HUES48 (cell line): Measurements from ENCODE around the gene PSMA1.

Experiments used
- H3K27ac ChIP-seq: one replicate; pipeline ENCODE4 v1.7.0; 2013; ENCODE audit warnings: low read depth, low read length, inconsistent platforms
- H3K27me3 ChIP-seq: 2 replicates; pipeline ENCODE4 v1.6.1; 2013; ENCODE audit warnings: mild to moderate bottlenecking, low read length; ENCODE audit not compliant: control insufficient read depth, insufficient read depth
- H3K36me3 ChIP-seq: 2 replicates; pipeline ENCODE4 v1.6.1; 2013; ENCODE audit warnings: low read length; ENCODE audit not compliant: control insufficient read depth, insufficient read depth
- H3K4me1 ChIP-seq: 2 replicates; pipeline ENCODE4 v1.6.1; 2013; ENCODE audit warnings: mild to moderate bottlenecking, low read length; ENCODE audit not compliant: control insufficient read depth, insufficient read depth
- H3K4me3 ChIP-seq: 2 replicates; pipeline ENCODE4 v1.5.1; 2013; ENCODE audit warnings: mild to moderate bottlenecking, low read depth, low read length
- H3K9ac ChIP-seq: 2 replicates; pipeline ENCODE4 v1.6.1; 2013; ENCODE audit warnings: mild to moderate bottlenecking, low read depth, low read length, moderate library complexity
- H3K9me3 ChIP-seq: 2 replicates; pipeline ENCODE4 v1.6.1; 2013; ENCODE audit warnings: low read length; ENCODE audit not compliant: control insufficient read depth, insufficient read depth

Gene PSMA1

GRCh38 chr11:14499560-14500180 is 20.5 kb downstream of the PSMA1 start, which contains the start of gene COPB1:
TSS of gene COPB1 (minus strand) at chr11:14499811. CDS start at chr11:14498928, 883 bp downstream.
- no peaks in the 10 kb centered on the region for H3K9me3 ChIP-seq
- no peaks in the 10 kb centered on the region for H3K4me1 ChIP-seq
- peak within 1 kb of the TSS; percentile 84 for H3K9ac ChIP-seq
- no peaks in the 10 kb centered on the region for H3K27me3 ChIP-seq
- peak within 1 kb of the TSS; percentile 90 for H3K27ac ChIP-seq
- H3K4me3 ChIP-seq, result peak within 1 kb of the TSS; percentile 82
- H3K36me3 ChIP-seq, result peaks cover 47% of the 10 kb centered on the region

- Histone ChIP-seq H3K4me3 (peak overlapping the region; percentile 82), H3K27me3 (no peaks in the 10 kb centered on the region), H3K27ac (peak overlapping the region; percentile 90), H3K36me3 (peaks cover 47% of the 10 kb centered on the region), H3K4me1 (no peaks in the 10 kb centered on the region), H3K9ac (peak overlapping the region; percentile 19; the same call in 1 of the 2 replicates), H3K9me3 (no peaks in the 10 kb centered on the region)
These were observed 21.0 kb downstream of the PSMA1 start for GRCh38 chr11:14499178-14499559.

GRCh38 chr11:14480716-14481115 is 39.5 kb downstream of the PSMA1 start:
- Histone ChIP-seq H3K36me3 (peaks cover 98% of the 10 kb centered on the region), H3K4me1 (no peaks in the 10 kb centered on the region), H3K9me3 (no peaks in the 10 kb centered on the region), H3K9ac (no peak overlapping the region), H3K27ac (no peak overlapping the region), H3K27me3 (no peaks in the 10 kb centered on the region), H3K4me3 (no peak overlapping the region)

GRCh38 chr11:14471127-14471526 is 49.1 kb downstream of the PSMA1 start:
- H3K4me1 ChIP-seq, result no peaks in the 10 kb centered on the region
- no peak overlapping the region for H3K4me3 ChIP-seq
- H3K9me3 ChIP-seq, result no peaks in the 10 kb centered on the region
- no peaks in the 10 kb centered on the region for H3K27me3 ChIP-seq
- H3K36me3 ChIP-seq, result peaks cover 95% of the 10 kb centered on the region
- no peak overlapping the region for H3K9ac ChIP-seq
- no peak overlapping the region for H3K27ac ChIP-seq

GRCh38 chr11:14463623-14464022 is 56.6 kb downstream of the PSMA1 start:
- no peak overlapping the region for H3K9ac ChIP-seq
- no peak overlapping the region for H3K27ac ChIP-seq
- no peaks in the 10 kb centered on the region for H3K9me3 ChIP-seq
- H3K4me3 ChIP-seq, result no peak overlapping the region
- peaks cover 99% of the 10 kb centered on the region for H3K36me3 ChIP-seq
- H3K4me1 ChIP-seq, result no peaks in the 10 kb centered on the region
- no peaks in the 10 kb centered on the region for H3K27me3 ChIP-seq

GRCh38 chr11:14460147-14460546 is 60.0 kb downstream of the PSMA1 start:
- Histone ChIP-seq H3K9me3 (no peaks in the 10 kb centered on the region), H3K27ac (no peak overlapping the region), H3K27me3 (no peaks in the 10 kb centered on the region), H3K36me3 (peaks cover 86% of the 10 kb centered on the region), H3K4me3 (no peak overlapping the region), H3K9ac (no peak overlapping the region), H3K4me1 (no peaks in the 10 kb centered on the region)

- H3K36me3 ChIP-seq, result peaks cover 69% of the 10 kb centered on the region
- no peak overlapping the region for H3K27ac ChIP-seq
- H3K4me1 ChIP-seq, result no peaks in the 10 kb centered on the region
These were observed 61.8 kb downstream of the PSMA1 start for GRCh38 chr11:14458377-14458776.

GRCh38 chr11:14455648-14456430 is 64.3 kb downstream of the PSMA1 start:
- no peaks in the 10 kb centered on the region for H3K4me1 ChIP-seq
- no peak overlapping the region for H3K9ac ChIP-seq
- peaks cover 44% of the 10 kb centered on the region for H3K36me3 ChIP-seq
- H3K4me3 ChIP-seq, result no peak overlapping the region
- H3K27me3 ChIP-seq, result no peaks in the 10 kb centered on the region
- H3K9me3 ChIP-seq, result no peaks in the 10 kb centered on the region
- H3K27ac ChIP-seq, result no peak overlapping the region

More at GRCh38 chr11:14458377-14458776, 61.8 kb downstream of the PSMA1 start:
- Histone ChIP-seq H3K27me3 (no peaks in the 10 kb centered on the region), H3K9ac (no peak overlapping the region), H3K4me3 (no peak overlapping the region), H3K9me3 (no peaks in the 10 kb centered on the region)
